ENCODE data around the gene SRGAP1.

Gene SRGAP1

GRCh38 chr12:64203036-64203435 is 358.5 kb downstream of the SRGAP1 start:
- no peak for DNase-seq (ENCODE audit: low read depth, low spot score)

GRCh38 chr12:64203775-64204174 is 359.3 kb downstream of the SRGAP1 start:
- DNase-seq (ENCODE audit: low read depth, low spot score): no peak

- DNase-seq (ENCODE audit: low read depth, low spot score): no peak
These were observed 361.0 kb downstream of the SRGAP1 start for GRCh38 chr12:64205542-64205941.

- DNase-seq (ENCODE audit: low read depth, low spot score): no peak
These were observed 363.0 kb downstream of the SRGAP1 start for GRCh38 chr12:64207453-64207852.

Measured in astrocyte of the hippocampus (primary cell).